Measurements from ENCODE around the gene HOXB5. TPM values are rescaled to one million over a fixed set of nuclear protein-coding genes. Genes with fewer than 3 reads are reported as not detected.

HOXB5 gene
- total RNA-seq, 4 donors from 2014 or later, result 0.72 to 3.3 (median 1.4) TPM

- TF ChIP-seq CTCF (IDR thresholded peaks at IDR 0.05), result no peak
- ATAC-seq (ENCODE audit: low FRiP score) (no peak), DNase-seq (ENCODE audit: low spot score) (no peak)
Measured at GRCh38 chr17:48613862-48614694, 20.5 kb upstream of the HOXB5 start.

- DNase-seq (ENCODE audit: low spot score) (no peak), ATAC-seq (ENCODE audit: low FRiP score) (peak; percentile 28)
- no peak for TF ChIP-seq CTCF (IDR thresholded peaks at IDR 0.05)
Measured at GRCh38 chr17:48612854-48613691, 19.5 kb upstream of the HOXB5 start.

GRCh38 chr17:48612456-48612853 lies 18.9 kb upstream of the HOXB5 start:
- DNase-seq (ENCODE audit: low spot score) (no peak), ATAC-seq (ENCODE audit: low FRiP score) (no peak)
- TF ChIP-seq CTCF (IDR thresholded peaks at IDR 0.05), result no peak

GRCh38 chr17:48611681-48612455 lies 18.3 kb upstream of the HOXB5 start:
- no peak for ATAC-seq (ENCODE audit: low FRiP score)
- no peak for TF ChIP-seq CTCF (IDR thresholded peaks at IDR 0.05)
- DNase-seq (ENCODE audit: low spot score), result no peak

GRCh38 chr17:48611213-48611612 lies 17.6 kb upstream of the HOXB5 start:
- no peak for TF ChIP-seq CTCF (IDR thresholded peaks at IDR 0.05)
- DNase-seq (ENCODE audit: low spot score) (no peak), ATAC-seq (ENCODE audit: low FRiP score) (no peak)

GRCh38 chr17:48610282-48611211 lies 17.0 kb upstream of the HOXB5 start, which contains the start of gene HOXB7:
Gene HOXB7 (minus strand): TSS chr17:48611017. CDS start chr17:48610918, 99 bp downstream.
- TF ChIP-seq CTCF (IDR thresholded peaks at IDR 0.05), result no peak
- ATAC-seq (ENCODE audit: low FRiP score), result peak; percentile 45
- peak; percentile 82 for DNase-seq (ENCODE audit: low spot score)

Data from omental fat pad (tissue), 4 donors.